ENCODE measurements around the gene TSHZ2. TPM values are rescaled to one million over a fixed set of nuclear protein-coding genes. Genes with fewer than 3 reads are reported as not detected.

Gene TSHZ2
- total RNA-seq, 1 experiment from 2014 or later, result 0.07 TPM

DNA sequence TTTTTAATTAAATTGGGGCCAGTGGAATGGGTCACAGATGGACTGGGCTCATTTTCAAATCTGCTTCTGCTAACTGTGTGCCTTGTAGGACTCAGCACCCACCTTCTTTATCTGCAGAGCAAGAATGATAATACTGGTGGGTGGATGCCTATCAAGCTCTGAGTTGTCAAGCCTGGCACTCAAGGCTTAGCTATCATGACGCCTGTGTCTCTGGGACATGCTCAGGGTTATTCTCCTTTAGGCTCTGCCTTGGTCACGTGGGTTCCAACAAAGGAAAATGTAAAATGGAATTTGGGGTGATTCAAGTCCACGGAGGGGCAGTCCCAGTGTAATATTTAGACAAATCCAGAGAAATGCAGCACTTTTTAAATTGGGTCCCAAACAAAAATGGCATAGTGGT is 202.3 kb downstream of the TSHZ2 start:
- no peak overlapping the region for H3K4me3 ChIP-seq (replicated peaks in 1 of 2; ENCODE audit: low read depth in 1 of 2, low read length in 2 of 2)
- H4K20me1 ChIP-seq (ENCODE audit: insufficient read depth), result no peaks in the 10 kb centered on the region; the same call in 1 of the 2 replicates
- no peak overlapping the region for H3K4me2 ChIP-seq (ENCODE audit: low read length)
- H3K27me3 ChIP-seq (ENCODE audit: insufficient read depth, low read length), result peaks cover 49% of the 10 kb centered on the region
- H3K36me3 ChIP-seq (ENCODE audit: control insufficient read depth in 1 of 2, insufficient read depth in 2 of 2, low read length in 2 of 2), result no peaks in the 10 kb centered on the region
- no peak overlapping the region for H3K9ac ChIP-seq (ENCODE audit: low read length)
- H3K4me1 ChIP-seq (ENCODE audit: control insufficient read depth in 1 of 2, insufficient read depth in 2 of 2, low read length in 2 of 2), result no peaks in the 10 kb centered on the region
- no peak for DNase-seq (ENCODE audit: low read depth, low spot score)
- POLR2A ChIA-PET, result no interaction called here
- RAD21 ChIA-PET (ENCODE audit: low non-redundant PET in 1 of 2, low total read pairs in 2 of 2, uncharacterized antibody in 2 of 2, unreplicated experiment in 2 of 2), result no interaction called here
- no peak overlapping the region for H2AFZ ChIP-seq (ENCODE audit: low read depth, low read length, poor library complexity, severe bottlenecking)
- H3K9me2 ChIP-seq (ENCODE audit: insufficient read depth), result no peaks in the 10 kb centered on the region
- no peaks in the 10 kb centered on the region for H3K79me2 ChIP-seq (ENCODE audit: insufficient read depth, low read length)
- H3K9me3 ChIP-seq (ENCODE audit: control insufficient read depth in 1 of 2, insufficient read depth in 1 of 2, low read depth in 1 of 2, low read length in 2 of 2), result no peaks in the 10 kb centered on the region
- ATAC-seq, result no peak
- intact Hi-C loops (cut with micrococcal nuclease), result no loop called here
- CTCF ChIA-PET, result interaction anchor here (0.9 to 1.3 kb wide), 2 partner anchors 12 to 16 kb away, joined by 3 read pairs; no protein-coding TSS in a partner anchor
- no TSS peak for BruUV-seq (replicated peaks)
- no peak overlapping the region for H3K27ac ChIP-seq (ENCODE audit: low read depth, low read length)
- TF ChIP-seq CBX3 (IDR thresholded peaks at IDR 0.05; ENCODE audit: low read depth) (no peak), ELF1 (IDR thresholded peaks at IDR 0.05; ENCODE audit: borderline replicate concordance, low read depth) (no peak), SP1 (IDR thresholded peaks at IDR 0.05; ENCODE audit: low read depth) (no peak), CEBPB (IDR thresholded peaks at IDR 0.05; ENCODE audit: low read depth) (no peak), SRF (IDR thresholded peaks at IDR 0.05; ENCODE audit: low read depth) (no peak), RAD21 (IDR thresholded peaks at IDR 0.05; ENCODE audit: low read depth) (no peak), EZH2 (IDR thresholded peaks at IDR 0.05) (no peak), EGR1 (IDR thresholded peaks at IDR 0.05; ENCODE audit: low read depth) (no peak), FOSL1 (IDR thresholded peaks at IDR 0.05; ENCODE audit: low read depth) (no peak), TCF7L2 (IDR thresholded peaks at IDR 0.05; ENCODE audit: borderline replicate concordance, extremely low read depth, insufficient read depth, insufficient read length) (no peak), ZNF274 (IDR thresholded peaks at IDR 0.05; ENCODE audit: low read depth, low read length) (no peak)
- TF ChIP-seq, protein P1, sequence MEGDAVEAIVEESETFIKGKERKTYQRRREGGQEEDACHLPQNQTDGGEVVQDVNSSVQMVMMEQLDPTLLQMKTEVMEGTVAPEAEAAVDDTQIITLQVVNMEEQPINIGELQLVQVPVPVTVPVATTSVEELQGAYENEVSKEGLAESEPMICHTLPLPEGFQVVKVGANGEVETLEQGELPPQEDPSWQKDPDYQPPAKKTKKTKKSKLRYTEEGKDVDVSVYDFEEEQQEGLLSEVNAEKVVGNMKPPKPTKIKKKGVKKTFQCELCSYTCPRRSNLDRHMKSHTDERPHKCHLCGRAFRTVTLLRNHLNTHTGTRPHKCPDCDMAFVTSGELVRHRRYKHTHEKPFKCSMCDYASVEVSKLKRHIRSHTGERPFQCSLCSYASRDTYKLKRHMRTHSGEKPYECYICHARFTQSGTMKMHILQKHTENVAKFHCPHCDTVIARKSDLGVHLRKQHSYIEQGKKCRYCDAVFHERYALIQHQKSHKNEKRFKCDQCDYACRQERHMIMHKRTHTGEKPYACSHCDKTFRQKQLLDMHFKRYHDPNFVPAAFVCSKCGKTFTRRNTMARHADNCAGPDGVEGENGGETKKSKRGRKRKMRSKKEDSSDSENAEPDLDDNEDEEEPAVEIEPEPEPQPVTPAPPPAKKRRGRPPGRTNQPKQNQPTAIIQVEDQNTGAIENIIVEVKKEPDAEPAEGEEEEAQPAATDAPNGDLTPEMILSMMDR (IDR thresholded peaks at IDR 0.05 in 2 of 3, conservative IDR thresholded peaks at IDR 0.05 in 1 of 3; ENCODE audit: borderline replicate concordance in 1 of 3, insufficient read depth in 1 of 3, low read depth in 2 of 3, low read length in 2 of 3), result no peak
- TF ChIP-seq, protein P2, sequence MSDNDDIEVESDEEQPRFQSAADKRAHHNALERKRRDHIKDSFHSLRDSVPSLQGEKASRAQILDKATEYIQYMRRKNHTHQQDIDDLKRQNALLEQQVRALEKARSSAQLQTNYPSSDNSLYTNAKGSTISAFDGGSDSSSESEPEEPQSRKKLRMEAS (IDR thresholded peaks at IDR 0.05), result no peak
- TF ChIP-seq, protein P3, sequence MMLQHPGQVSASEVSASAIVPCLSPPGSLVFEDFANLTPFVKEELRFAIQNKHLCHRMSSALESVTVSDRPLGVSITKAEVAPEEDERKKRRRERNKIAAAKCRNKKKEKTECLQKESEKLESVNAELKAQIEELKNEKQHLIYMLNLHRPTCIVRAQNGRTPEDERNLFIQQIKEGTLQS (IDR thresholded peaks at IDR 0.05), result no peak
- TF ChIP-seq, protein P4, sequence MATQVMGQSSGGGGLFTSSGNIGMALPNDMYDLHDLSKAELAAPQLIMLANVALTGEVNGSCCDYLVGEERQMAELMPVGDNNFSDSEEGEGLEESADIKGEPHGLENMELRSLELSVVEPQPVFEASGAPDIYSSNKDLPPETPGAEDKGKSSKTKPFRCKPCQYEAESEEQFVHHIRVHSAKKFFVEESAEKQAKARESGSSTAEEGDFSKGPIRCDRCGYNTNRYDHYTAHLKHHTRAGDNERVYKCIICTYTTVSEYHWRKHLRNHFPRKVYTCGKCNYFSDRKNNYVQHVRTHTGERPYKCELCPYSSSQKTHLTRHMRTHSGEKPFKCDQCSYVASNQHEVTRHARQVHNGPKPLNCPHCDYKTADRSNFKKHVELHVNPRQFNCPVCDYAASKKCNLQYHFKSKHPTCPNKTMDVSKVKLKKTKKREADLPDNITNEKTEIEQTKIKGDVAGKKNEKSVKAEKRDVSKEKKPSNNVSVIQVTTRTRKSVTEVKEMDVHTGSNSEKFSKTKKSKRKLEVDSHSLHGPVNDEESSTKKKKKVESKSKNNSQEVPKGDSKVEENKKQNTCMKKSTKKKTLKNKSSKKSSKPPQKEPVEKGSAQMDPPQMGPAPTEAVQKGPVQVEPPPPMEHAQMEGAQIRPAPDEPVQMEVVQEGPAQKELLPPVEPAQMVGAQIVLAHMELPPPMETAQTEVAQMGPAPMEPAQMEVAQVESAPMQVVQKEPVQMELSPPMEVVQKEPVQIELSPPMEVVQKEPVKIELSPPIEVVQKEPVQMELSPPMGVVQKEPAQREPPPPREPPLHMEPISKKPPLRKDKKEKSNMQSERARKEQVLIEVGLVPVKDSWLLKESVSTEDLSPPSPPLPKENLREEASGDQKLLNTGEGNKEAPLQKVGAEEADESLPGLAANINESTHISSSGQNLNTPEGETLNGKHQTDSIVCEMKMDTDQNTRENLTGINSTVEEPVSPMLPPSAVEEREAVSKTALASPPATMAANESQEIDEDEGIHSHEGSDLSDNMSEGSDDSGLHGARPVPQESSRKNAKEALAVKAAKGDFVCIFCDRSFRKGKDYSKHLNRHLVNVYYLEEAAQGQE (IDR thresholded peaks at IDR 0.05; ENCODE audit: low read depth), result no peak

Data from HCT116 (cell line).